Muscle layer of duodenum (tissue), 2 donors: Measurements from ENCODE around the gene RTP1.
"Not testable (repeated sequence)": the region's sequence is repeated elsewhere in the genome, so short reads cannot be mapped to it uniquely, and the experiment has no call there.

Experiments used
- H3K27ac ChIP-seq: one replicate; pipeline ENCODE4 v1.7.0; 2013; ENCODE audit warnings: mild to moderate bottlenecking, low read length
- H3K27me3 ChIP-seq: one replicate; pipeline ENCODE4 v1.7.0; 2013; ENCODE audit warnings: low read depth, mild to moderate bottlenecking, control low read depth, low read length
- H3K36me3 ChIP-seq, 2 donors: one replicate each; pipeline ENCODE4 v1.7.0; 2013; ENCODE audit warnings: low read length in 2 of 2, control low read depth in 1 of 2, mild to moderate bottlenecking in 1 of 2; ENCODE audit not compliant: insufficient read depth in 2 of 2, control insufficient read depth in 1 of 2
- H3K4me1 ChIP-seq, 2 donors: one replicate each; pipeline ENCODE4 v1.7.0; 2013; ENCODE audit warnings: low read length in 2 of 2, mild to moderate bottlenecking in 2 of 2, control low read depth in 1 of 2, moderate library complexity in 1 of 2; ENCODE audit not compliant: insufficient read depth in 2 of 2, control insufficient read depth in 1 of 2
- H3K4me3 ChIP-seq, 2 donors: one replicate each; pipeline ENCODE4 v1.7.0; 2013; ENCODE audit warnings: low read length in 2 of 2, low read depth in 1 of 2, mild to moderate bottlenecking in 1 of 2
- H3K9me3 ChIP-seq, 2 donors: one replicate each; pipeline ENCODE4 v1.7.0; 2013; ENCODE audit warnings: low read length in 2 of 2, control low read depth in 1 of 2, mild to moderate bottlenecking in 1 of 2; ENCODE audit not compliant: control insufficient read depth in 1 of 2
- donor health status: healthy.

Gene RTP1

GRCh38 chr3:187199463-187200050, 2.3 kb downstream of the RTP1 start:
- not testable (repeated sequence) for H3K9me3 ChIP-seq, H3K36me3 ChIP-seq, H3K4me1 ChIP-seq, H3K27me3 ChIP-seq, H3K4me3 ChIP-seq, H3K27ac ChIP-seq

GRCh38 chr3:187205683-187206082, 8.4 kb downstream of the RTP1 start:
- Histone ChIP-seq H3K4me1 (peaks cover 0 to 40% of the 10 kb centered on the region in 2 donors), H3K27ac (no peak overlapping the region), H3K9me3 (no peaks in the 10 kb centered on the region)

GRCh38 chr3:187207062-187207461, 9.8 kb downstream of the RTP1 start:
- Histone ChIP-seq H3K27me3 (no peaks in the 10 kb centered on the region), H3K9me3 (no peaks in the 10 kb centered on the region), H3K27ac (no peak overlapping the region), H3K4me1 (peaks cover 0 to 40% of the 10 kb centered on the region in 2 donors), H3K4me3 (no peak overlapping the region), H3K36me3 (no peaks in the 10 kb centered on the region)

More at GRCh38 chr3:187205683-187206082, 8.4 kb downstream of the RTP1 start:
- no peaks in the 10 kb centered on the region for H3K36me3 ChIP-seq
- H3K27me3 ChIP-seq, result no peaks in the 10 kb centered on the region
- H3K4me3 ChIP-seq, result no peak overlapping the region

- peaks cover 0 to 40% of the 10 kb centered on the region in 2 donors for H3K4me1 ChIP-seq
- no peaks in the 10 kb centered on the region for H3K9me3 ChIP-seq
- peak overlapping the region; percentile 47 for H3K27ac ChIP-seq
- H3K4me3 ChIP-seq, result no peak overlapping the region
- H3K27me3 ChIP-seq, result no peaks in the 10 kb centered on the region
- no peaks in the 10 kb centered on the region for H3K36me3 ChIP-seq
Measured at GRCh38 chr3:187207624-187208023, 10.3 kb downstream of the RTP1 start.

- Histone ChIP-seq H3K9me3 (no peaks in the 10 kb centered on the region), H3K4me3 (no peak overlapping the region), H3K36me3 (no peaks in the 10 kb centered on the region), H3K27me3 (no peaks in the 10 kb centered on the region), H3K27ac (peak overlapping the region; percentile 47), H3K4me1 (peaks cover 0 to 40% of the 10 kb centered on the region in 2 donors)
Measured at GRCh38 chr3:187208159-187208558, 10.9 kb downstream of the RTP1 start.

GRCh38 chr3:187209491-187209890, 12.2 kb downstream of the RTP1 start:
- H3K27ac ChIP-seq, result no peak overlapping the region
- peaks cover 0 to 40% of the 10 kb centered on the region in 2 donors for H3K4me1 ChIP-seq
- H3K4me3 ChIP-seq, result no peak overlapping the region
- no peaks in the 10 kb centered on the region for H3K36me3 ChIP-seq
- H3K9me3 ChIP-seq, result no peaks in the 10 kb centered on the region
- H3K27me3 ChIP-seq, result no peaks in the 10 kb centered on the region

GRCh38 chr3:187210091-187210490, 12.8 kb downstream of the RTP1 start:
- Histone ChIP-seq H3K4me3 (no peak overlapping the region), H3K27ac (no peak overlapping the region), H3K4me1 (peaks cover 0 to 40% of the 10 kb centered on the region in 2 donors), H3K9me3 (no peaks in the 10 kb centered on the region), H3K36me3 (no peaks in the 10 kb centered on the region), H3K27me3 (no peaks in the 10 kb centered on the region)

GRCh38 chr3:187210545-187211327, 13.4 kb downstream of the RTP1 start:
- H3K4me1 ChIP-seq, result peaks cover 0 to 40% of the 10 kb centered on the region in 2 donors
- H3K9me3 ChIP-seq, result no peaks in the 10 kb centered on the region
- no peaks in the 10 kb centered on the region for H3K36me3 ChIP-seq
- H3K4me3 ChIP-seq, result no peak overlapping the region
- no peaks in the 10 kb centered on the region for H3K27me3 ChIP-seq
- H3K27ac ChIP-seq, result no peak overlapping the region

GRCh38 chr3:187211532-187212195, 14.4 kb downstream of the RTP1 start:
- no peaks in the 10 kb centered on the region for H3K36me3 ChIP-seq
- H3K4me3 ChIP-seq, result no peak overlapping the region
- no peaks in the 10 kb centered on the region for H3K27me3 ChIP-seq
- peaks cover 0 to 40% of the 10 kb centered on the region in 2 donors for H3K4me1 ChIP-seq
- no peaks in the 10 kb centered on the region for H3K9me3 ChIP-seq
- H3K27ac ChIP-seq, result no peak overlapping the region

GRCh38 chr3:187212196-187212545, 14.9 kb downstream of the RTP1 start:
- H3K27ac ChIP-seq, result no peak overlapping the region

GRCh38 chr3:187212705-187213104, 15.4 kb downstream of the RTP1 start:
- Histone ChIP-seq H3K9me3 (no peaks in the 10 kb centered on the region), H3K36me3 (no peaks in the 10 kb centered on the region), H3K4me3 (no peak overlapping the region), H3K27ac (no peak overlapping the region), H3K4me1 (peaks cover 0 to 30% of the 10 kb centered on the region in 2 donors), H3K27me3 (no peaks in the 10 kb centered on the region)

More at GRCh38 chr3:187212196-187212545, 14.9 kb downstream of the RTP1 start:
- Histone ChIP-seq H3K4me3 (no peak overlapping the region), H3K4me1 (peaks cover 0 to 35% of the 10 kb centered on the region in 2 donors), H3K27me3 (no peaks in the 10 kb centered on the region), H3K36me3 (no peaks in the 10 kb centered on the region), H3K9me3 (no peaks in the 10 kb centered on the region)
